Suprapubic skin (tissue), 3 donors: ENCODE measurements around the gene ASIC2.

Source experiments
- CTCF ChIP-seq, 2 donors: fragments of 200-600 bp in 1 of 2; fragments of 450-650 bp in 1 of 2; sonication (generic) in 1 of 2; IDR thresholded peaks; one replicate each; pipeline ENCODE4 v1.5.1; 2016 to 2019; ENCODE audit warnings: antibody characterized with exemption in 2 of 2, mild to moderate bottlenecking in 1 of 2, moderate library complexity in 1 of 2
- EP300 ChIP-seq: sonication (generic); formaldehyde crosslinking; IDR thresholded peaks from one replicate; pipeline ENCODE4 v1.6.1; 2017; ENCODE audit warnings: antibody characterized with exemption
- POLR2A ChIP-seq, 2 donors: fragments of 450-650 bp; IDR thresholded peaks; one replicate each; pipeline ENCODE4 v1.6.1; 2017; ENCODE audit warnings: antibody characterized with exemption in 2 of 2, mild to moderate bottlenecking in 2 of 2, moderate library complexity in 2 of 2

- TF ChIP-seq CTCF (IDR thresholded peaks at IDR 0.05) (no peak), POLR2A (IDR thresholded peaks at IDR 0.05) (no peak), EP300 (no peak)
Observed at GRCh38 chr17:33099252-33099651, 193.8 kb downstream of the ASIC2 start.
